Thyroid gland (tissue), 4 donors: ENCODE measurements around the gene AMMECR1.

ENCODE experiments used
- CTCF ChIP-seq, 6 experiments: fragments of 200-600 bp in 3 of 6; fragments of 450-650 bp in 3 of 6; sonication (generic) in 3 of 6; IDR thresholded peaks; one replicate each; pipeline ENCODE4 v1.5.1; 2016 to 2019; ENCODE audit warnings: antibody characterized with exemption in 6 of 6, mild to moderate bottlenecking in 2 of 6, inconsistent platforms in 1 of 6, moderate library complexity in 1 of 6
- POLR2A ChIP-seq, 2 donors: fragments of 450-650 bp; IDR thresholded peaks; one replicate each; pipeline ENCODE4 v1.6.1; 2017; ENCODE audit warnings: antibody characterized with exemption in 2 of 2, mild to moderate bottlenecking in 2 of 2, moderate library complexity in 1 of 2

GRCh38 chrX:110341189-110342035 is 23.5 kb upstream of the AMMECR1 start:
- TF ChIP-seq CTCF (IDR thresholded peaks at IDR 0.05) (no peak), POLR2A (IDR thresholded peaks at IDR 0.05) (no peak)
